ENCODE measurements around the gene IL17REL.

IL17REL gene

DNA sequence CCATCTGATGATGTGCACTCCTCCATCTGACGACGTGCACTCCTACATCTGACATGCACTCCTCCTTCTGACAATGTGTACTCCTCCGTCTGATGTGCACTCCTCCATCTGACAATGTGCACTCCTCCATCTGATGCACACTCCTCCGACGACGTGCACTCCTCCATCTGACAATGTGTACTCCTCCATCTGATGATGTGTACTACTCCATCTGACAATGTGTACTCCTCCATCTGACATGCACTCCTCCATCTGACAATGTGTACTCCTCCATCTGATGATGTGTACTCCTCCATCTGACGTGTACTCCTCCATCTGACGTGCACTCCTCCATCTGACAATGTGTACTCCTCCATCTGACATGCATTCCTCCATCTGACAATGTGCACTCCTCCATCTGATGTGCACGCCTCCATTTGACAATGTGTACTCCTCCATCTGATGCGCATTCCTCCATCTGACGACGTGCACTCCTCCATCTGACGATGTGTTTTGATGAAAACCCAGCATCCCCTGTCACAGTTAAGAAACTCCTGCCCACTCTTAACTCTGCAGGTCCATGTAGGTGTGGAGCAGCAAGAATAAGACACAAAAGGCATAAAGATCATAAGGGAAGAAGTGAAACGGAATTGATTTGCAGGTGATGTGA is 9.7 kb upstream of the IL17REL start:
- no peak for DNase-seq (ENCODE audit: low read depth in 2 of 2)

DNA sequence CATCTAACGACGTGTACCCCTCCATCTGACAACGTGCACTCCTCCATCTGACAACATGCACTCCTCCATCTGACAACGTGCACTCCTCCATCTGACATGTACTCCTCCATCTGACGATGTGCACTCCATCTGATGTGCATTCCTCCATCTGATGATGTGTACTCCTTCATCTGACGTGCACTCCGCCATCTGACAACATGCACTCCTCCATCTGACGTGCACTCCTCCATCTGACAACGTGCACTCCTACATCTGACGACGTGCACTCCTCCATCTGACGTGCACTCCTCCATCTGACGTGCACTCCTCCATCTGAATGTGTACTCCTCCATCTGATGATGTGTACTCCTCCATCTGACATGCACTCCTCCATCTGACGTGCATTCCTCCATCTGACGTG is 8.0 kb upstream of the IL17REL start:
- no peak for DNase-seq (ENCODE audit: low read depth in 2 of 2)

- DNase-seq (ENCODE audit: low read depth in 2 of 2) = no peak
These were observed 6.8 kb upstream of the IL17REL start for GRCh38 chr22:50019316-50019715.

DNA sequence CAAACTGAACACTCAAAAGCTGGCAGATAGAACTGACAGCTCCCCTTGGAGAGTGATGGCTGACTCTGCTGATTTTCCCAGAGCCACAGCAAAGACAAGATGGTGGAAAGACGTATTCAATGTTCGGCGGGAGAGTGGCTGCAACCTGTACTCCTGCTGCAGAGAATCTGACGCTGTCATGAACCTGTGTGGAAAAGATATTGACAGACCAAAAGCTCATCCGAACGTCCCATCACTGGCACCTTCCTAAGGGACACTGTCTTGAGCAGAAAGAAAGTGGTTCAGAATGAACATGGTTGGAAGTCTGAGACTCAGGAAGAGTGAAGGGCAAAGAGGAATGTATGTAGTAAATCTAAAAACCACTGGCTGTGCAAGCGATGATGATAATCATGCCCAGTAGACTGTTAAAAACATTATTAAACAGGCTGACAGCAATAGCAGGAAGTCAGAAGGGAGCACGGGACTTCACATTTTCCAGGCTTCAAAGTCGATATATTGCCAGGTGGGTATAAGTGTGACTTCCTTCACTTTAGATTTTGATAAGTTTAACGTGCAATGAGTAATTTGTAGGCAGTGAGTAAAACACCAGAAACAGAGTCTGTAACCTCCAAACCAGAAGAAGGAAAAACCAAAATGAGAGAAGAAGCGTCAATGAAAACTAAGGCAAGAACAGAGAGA is 6.2 kb upstream of the IL17REL start:
- DNase-seq (ENCODE audit: low read depth in 2 of 2) = no peak

- no peak for DNase-seq (ENCODE audit: low read depth in 2 of 2)
These were observed 5.2 kb upstream of the IL17REL start for GRCh38 chr22:50017701-50018224.

DNA sequence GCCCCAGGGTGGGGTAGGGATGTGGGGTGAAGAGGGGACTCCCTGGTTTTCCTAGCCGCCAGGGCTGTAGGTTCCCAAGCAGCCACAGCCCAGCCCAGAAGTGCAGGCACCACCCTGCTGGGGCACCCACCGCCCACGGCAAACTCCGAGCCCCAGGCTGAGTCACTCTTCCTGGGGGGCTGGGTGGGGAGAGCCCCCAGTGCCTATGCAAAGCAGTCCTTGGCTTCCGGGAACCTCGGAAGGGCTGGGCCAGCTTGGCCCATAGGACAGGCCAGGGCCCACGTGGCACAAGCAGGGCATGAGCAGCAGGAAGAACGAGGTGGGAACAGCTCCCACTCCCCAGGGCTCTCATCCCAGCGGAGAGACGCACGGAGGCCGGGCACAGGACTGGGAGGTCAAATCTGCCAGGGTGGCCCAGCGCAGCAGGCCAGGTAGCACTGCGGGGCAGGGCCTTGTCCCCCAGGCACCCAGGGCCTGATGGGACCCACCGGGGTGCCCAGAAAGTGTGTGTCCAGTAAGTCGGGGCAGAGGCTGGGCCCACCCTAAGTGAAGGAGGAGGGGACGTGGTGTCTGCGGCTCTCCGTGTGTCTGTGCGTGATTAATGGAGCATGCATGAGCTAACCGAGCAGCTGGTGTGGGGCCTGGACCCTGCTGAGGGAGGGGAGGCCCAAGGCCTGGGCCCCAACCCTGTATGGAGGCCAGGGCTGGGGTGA is 4.6 kb upstream of the IL17REL start:
- peak; percentile 69 to 70 for DNase-seq (ENCODE audit: low read depth in 2 of 2)

- no peak for DNase-seq (ENCODE audit: low read depth in 2 of 2)
These were observed 3.9 kb upstream of the IL17REL start for GRCh38 chr22:50016308-50016987.

DNA sequence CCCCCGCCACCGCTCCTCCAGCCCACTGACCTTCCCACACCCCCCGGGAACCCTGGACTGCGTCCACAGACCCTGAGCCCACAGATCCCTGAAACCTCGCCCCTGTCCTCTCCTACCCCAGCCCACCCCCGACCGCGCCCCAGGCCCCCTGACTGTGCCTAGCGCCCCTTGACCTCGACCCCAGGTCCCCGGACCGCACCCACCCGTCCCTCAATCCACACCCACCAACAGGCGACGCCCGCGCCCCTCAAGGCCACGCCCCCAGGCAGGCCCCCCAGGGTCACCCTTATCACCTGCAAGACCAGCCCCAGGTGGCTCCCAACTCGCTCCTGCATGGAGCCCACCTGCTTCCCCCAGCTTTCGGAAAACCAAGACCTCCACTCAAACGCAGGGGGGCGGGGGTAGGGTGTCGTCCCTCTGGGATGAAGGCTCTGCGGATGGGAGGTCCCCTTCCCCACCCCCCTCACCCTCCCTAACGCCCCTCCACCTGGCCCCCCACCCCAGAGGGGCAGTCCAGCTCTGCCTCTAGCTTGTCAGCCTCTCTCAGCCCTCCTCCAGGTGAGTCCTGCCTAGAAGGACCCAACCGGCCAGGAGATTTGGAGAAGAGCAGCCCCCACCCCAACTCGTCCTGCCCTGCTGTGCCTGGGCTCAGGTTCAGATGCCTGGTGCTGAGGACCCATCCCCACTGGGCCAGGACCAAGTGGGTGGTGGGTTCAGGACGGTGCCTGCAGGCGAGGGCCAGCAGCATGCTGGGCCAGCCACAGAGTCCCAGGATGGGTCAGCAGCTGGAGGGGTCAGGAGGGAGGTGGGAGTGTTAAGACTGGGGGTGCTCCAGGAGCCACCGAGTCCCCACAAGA is 3.1 kb upstream of the IL17REL start:
- no peak for DNase-seq (ENCODE audit: low read depth in 2 of 2)

- no peak for DNase-seq (ENCODE audit: low read depth in 2 of 2)
These were observed 2.3 kb upstream of the IL17REL start for GRCh38 chr22:50014655-50015401.

DNA sequence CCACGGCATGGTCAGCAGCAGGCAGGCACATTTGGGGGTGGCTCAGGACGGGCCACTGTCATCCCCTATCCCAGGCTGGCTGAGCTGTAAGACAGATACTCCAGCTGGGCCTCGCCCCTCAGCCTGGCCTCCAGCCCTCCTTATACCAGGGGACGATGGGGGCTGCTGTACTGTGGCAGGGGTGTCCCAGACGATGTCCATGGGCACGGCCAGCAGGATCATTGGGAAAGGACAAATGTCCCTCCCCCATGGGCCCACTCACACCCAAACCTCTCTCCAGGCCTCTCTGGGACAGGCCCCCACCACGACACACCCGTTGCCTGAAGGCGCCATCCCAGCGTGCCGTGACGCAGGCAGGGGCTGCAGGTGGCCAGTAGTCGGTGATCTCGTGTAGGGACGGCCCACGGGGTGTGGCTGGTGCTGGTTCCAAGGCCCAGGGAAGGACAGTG is 1.5 kb upstream of the IL17REL start:
- no peak for DNase-seq (ENCODE audit: low read depth in 2 of 2)

GRCh38 chr22:50011447-50012210 is 936 bp downstream of the IL17REL start:
- no peak for DNase-seq (ENCODE audit: low read depth in 2 of 2)

- peak; percentile 69 to 76 for DNase-seq (ENCODE audit: low read depth in 2 of 2)
These were observed 1.7 kb downstream of the IL17REL start for GRCh38 chr22:50010676-50011446.

- DNase-seq (ENCODE audit: low read depth in 2 of 2) = no peak
These were observed 2.5 kb downstream of the IL17REL start for GRCh38 chr22:50009765-50010675.

DNA sequence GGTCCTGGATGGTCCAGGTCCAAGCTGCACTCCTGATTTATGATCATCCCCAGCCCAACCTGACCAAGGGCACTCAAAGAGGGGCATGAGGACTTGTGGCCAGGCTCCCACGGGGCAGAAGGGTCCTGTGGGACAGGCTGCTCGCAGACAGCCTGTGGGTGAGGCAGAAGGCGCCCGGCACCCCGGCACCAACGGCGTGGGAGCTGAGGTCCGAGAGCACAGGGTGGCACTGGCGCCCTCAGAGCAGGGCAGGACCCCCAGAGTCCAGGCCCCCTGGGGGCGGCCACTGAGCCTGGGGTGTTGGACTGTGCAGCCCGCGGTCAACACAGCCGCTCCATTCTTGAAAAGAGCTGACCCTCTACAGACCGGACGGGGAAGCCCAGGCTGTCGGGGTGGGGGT is 3.3 kb downstream of the IL17REL start:
- DNase-seq (ENCODE audit: low read depth in 2 of 2) = no peak

DNA sequence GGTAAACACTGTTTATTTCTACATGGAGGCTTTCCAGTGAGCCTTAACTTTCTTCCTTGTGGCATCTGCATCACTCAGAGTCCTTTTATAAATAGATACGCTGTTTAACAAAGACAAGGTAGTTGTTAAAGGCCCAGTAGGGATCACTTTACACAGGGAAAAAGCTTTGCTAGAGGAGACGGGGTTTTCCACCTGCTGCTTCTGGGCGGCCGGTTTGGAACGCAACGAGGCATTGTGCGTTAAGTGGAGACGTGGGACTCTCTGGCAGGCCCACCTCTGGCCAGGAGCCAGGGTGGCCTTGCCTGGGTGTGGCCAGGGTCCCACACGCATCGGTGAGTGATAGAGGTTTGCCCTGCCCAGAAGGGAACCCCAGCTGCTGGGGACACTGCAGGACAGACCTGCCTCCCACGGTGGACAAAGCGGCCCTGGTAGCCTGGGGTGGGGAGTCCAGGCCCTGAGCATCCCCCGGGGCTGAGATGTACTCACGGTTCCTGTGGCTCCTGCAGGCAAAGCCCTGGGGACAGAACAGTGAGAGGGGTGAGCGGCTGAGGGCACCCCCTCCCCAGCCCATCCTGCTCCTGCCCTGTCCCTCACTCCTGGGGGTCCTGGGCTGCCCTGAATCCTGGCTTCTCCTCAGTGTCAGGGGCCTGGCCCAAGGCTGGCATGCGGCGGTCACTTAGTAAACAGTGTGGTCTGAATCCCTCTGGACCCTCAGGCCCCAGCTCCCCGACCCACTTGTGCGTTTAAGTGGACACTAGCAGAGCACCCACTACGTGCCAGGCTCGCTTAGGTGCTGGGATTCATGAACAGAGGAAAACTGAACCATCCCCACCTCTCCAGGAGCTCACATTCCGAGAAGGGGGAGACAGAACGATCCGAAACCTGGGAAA is 4.2 kb downstream of the IL17REL start:
- no peak for DNase-seq (ENCODE audit: low read depth in 2 of 2)

GRCh38 chr22:50007057-50007511 is 5.5 kb downstream of the IL17REL start:
- DNase-seq (ENCODE audit: low read depth in 2 of 2) = no peak

- no peak for DNase-seq (ENCODE audit: low read depth in 2 of 2)
These were observed 7.6 kb downstream of the IL17REL start for GRCh38 chr22:50004918-50005317.
